Chondrocyte (in vitro differentiated cells): ENCODE data around the gene MAD1L1. TPM values are rescaled to one million over a fixed set of nuclear protein-coding genes. Genes with fewer than 3 reads are reported as not detected.

ENCODE experiments used
- DNase-seq: peaks from one replicate; pipeline ENCODE4 v3.0.0; 2021; ENCODE audit warnings: mixed read lengths, low spot score
- H3K27ac Mint-ChIP-seq: one replicate; pipeline ENCODE4 v1.8.0; 2021; ENCODE audit warnings: mild to moderate bottlenecking, moderate library complexity, mixed read lengths; ENCODE audit not compliant: unreplicated experiment
- H3K27me3 Mint-ChIP-seq: 2 replicates; pipeline ENCODE4 v1.8.0; 2021; ENCODE audit warnings: low read depth, mixed read lengths
- H3K36me3 Mint-ChIP-seq: 2 replicates; pipeline ENCODE4 v1.8.0; 2021; ENCODE audit warnings: low read depth, mixed read lengths
- H3K4me1 Mint-ChIP-seq: 2 replicates; pipeline ENCODE4 v1.8.0; 2021; ENCODE audit warnings: low read depth, mild to moderate bottlenecking, mixed read lengths
- H3K4me3 Mint-ChIP-seq: one replicate; pipeline ENCODE4 v1.8.0; 2021; ENCODE audit warnings: mild to moderate bottlenecking, moderate library complexity, mixed read lengths; ENCODE audit not compliant: unreplicated experiment
- H3K9me3 Mint-ChIP-seq: 2 replicates; pipeline ENCODE4 v1.8.0; 2021; ENCODE audit warnings: low read depth, mixed read lengths
- CTCF ChIP-seq: fragments of 200-600 bp; sonication (generic); IDR thresholded peaks from 2 replicates; pipeline ENCODE4 v1.5.0; 2021; ENCODE audit warnings: antibody characterized with exemption, mild to moderate bottlenecking, moderate library complexity
- total RNA-seq: library from RNA; stranded (reverse); gene quantifications from 3 replicates; pipeline ENCODE4 v1.2.1, GENCODE V29; 2021

Gene MAD1L1
- total RNA-seq, 1 donor from 2014 or later: 22.7 TPM

DNA sequence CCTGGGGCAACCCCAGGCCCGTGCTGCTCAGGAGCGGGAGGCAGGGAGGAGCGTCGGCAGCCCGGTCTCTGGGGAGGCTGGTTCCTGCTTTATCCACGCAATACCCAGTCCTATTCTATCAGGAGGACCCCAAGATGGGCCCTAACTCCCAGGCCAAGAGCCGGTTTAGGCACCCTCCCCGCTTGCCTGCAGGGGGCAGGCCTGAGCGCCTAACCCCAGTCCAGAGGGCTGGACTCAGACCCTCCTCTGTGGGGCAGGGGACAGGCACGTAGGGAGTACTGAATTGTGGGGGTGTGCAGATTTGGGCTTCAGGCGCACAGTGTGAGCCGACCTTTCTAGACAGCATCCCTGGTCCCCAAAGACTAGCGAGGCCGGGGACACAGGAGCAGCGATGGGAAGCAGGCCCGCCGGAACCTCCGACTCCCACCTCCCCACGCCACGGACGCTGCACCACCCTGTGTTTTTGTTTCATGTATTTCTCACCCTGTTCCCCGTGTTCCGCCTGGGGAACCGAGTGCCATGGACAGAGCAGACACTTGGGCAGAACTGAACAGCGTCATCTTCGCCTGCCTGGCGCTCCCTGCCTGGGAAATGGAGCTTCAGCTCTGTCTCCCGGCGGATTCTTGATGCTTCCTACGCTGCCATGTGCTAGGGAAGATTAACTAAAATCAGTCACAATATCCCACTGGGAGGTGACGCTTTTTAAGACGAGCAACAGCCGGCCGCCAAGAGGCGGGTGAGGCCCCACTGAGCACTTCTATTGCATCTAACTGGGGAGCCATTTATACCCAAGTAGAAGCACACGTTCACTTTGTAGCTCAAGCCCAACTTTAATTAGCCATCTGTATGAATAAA, 14.6 kb upstream of the MAD1L1 start:
- Mint-ChIP-seq H3K27ac (no peak overlapping the region), H3K4me3 (no peak overlapping the region), H3K9me3 (no peaks in the 10 kb centered on the region), H3K4me1 (peaks cover 29% of the 10 kb centered on the region), H3K36me3 (peaks cover 1% of the 10 kb centered on the region), H3K27me3 (no peaks in the 10 kb centered on the region)
- peak; percentile 80 for TF ChIP-seq CTCF
- no peak for DNase-seq

DNA sequence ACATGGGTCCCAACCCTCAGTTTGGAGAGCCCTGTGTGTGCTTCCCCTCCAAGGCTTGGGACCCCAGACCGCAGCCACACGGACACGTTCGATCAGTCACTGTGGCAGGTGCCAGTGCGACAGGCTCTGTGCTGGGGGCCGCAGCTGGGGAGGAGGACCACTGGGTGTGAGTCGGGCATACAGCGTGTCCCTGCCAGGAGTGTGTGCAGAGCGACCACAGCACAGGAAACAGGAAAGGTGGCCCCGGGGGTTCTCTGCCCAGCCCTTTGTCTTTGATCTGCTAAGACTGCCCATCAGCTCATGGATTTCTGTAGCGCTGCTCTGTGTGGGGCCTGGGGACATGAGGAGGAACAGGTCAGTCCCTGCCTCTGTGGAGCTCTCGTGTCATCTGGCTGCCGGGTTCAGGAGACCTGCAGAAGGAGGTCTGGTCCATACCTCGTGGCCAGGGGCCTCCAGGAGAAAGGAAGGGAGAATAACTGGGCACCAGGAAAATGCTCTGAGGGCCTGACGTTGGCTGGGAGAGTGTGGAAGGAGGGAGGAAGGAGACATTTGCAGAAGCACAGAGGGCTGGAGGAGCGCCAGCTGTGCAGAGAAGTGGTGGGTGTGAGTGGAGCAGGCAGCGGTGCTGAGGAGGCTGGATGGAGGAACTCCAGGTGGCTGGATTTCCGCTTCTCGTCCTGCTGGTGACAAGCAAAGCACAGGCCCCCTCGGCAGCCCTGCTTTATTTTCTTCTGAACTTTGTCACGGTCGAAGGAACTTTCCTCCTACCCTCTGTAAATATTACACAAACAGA, 13.3 kb upstream of the MAD1L1 start:
- Mint-ChIP-seq H3K27ac (no peak overlapping the region), H3K4me1 (peaks cover 33% of the 10 kb centered on the region), H3K36me3 (peaks cover 1% of the 10 kb centered on the region), H3K27me3 (no peaks in the 10 kb centered on the region), H3K4me3 (no peak overlapping the region), H3K9me3 (no peaks in the 10 kb centered on the region)
- DNase-seq: no peak
- no peak for TF ChIP-seq CTCF

DNA sequence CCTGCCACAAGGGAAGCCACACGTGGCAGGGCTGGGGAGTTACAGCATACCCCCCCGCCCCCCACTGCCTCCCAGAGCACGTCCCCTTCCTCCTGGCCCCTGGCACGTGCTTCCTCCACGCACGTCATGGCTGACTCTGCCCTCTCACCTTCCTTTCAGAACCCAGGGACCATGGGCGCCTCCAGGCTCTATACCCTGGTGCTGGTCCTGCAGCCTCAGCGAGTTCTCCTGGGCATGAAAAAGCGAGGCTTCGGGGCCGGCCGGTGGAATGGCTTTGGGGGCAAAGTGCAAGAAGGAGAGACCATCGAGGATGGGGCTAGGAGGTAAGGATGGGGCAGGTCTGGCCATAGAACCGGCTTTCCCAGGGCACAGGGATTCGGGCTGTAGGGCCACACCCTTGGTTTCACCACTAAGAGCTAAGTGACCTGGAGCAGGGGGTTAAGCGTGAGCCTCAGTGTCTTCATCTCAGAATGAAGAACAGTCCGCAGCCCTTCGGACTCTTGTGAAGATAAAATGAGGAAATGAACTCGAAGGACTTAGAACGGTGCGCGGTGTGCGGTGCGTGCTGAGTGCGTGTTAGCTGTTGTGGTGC, 11.8 kb upstream of the MAD1L1 start:
- no peaks in the 10 kb centered on the region for H3K36me3 Mint-ChIP-seq
- DNase-seq: no peak
- TF ChIP-seq CTCF: no peak
- no peak overlapping the region for H3K4me3 Mint-ChIP-seq
- peaks cover 30% of the 10 kb centered on the region for H3K4me1 Mint-ChIP-seq
- no peak overlapping the region for H3K27ac Mint-ChIP-seq
- no peaks in the 10 kb centered on the region for H3K9me3 Mint-ChIP-seq
- H3K27me3 Mint-ChIP-seq: no peaks in the 10 kb centered on the region

DNA sequence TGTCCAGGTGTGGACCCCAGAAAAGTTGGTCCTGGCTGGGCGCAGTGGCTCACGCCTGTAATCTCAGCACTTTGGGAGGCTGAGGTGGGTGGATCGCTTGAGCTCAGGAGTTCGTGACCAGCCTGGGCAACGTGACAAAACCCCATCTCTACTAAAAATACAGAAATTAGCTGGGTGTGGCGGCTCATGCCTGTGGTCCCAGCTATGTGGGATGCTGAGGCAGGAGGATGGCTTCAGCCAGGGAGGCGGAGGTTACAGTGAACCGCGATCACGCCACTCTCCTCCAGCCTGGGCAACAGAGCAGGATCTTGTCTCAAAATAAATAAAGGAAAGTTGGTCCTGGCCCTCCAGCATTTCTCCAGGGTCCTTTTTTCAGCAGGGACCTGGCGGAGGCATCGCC, 10.7 kb upstream of the MAD1L1 start:
- Mint-ChIP-seq H3K4me1 (peaks cover 19% of the 10 kb centered on the region), H3K9me3 (no peaks in the 10 kb centered on the region), H3K36me3 (peaks cover under 1% of the 10 kb centered on the region), H3K27me3 (no peaks in the 10 kb centered on the region), H3K27ac (no peak overlapping the region), H3K4me3 (no peak overlapping the region)
- DNase-seq: no peak
- no peak for TF ChIP-seq CTCF
